GM18517 (cell line): ENCODE measurements around the gene FAM185A.
"Not testable (repeated sequence)": the region's sequence is repeated elsewhere in the genome, so short reads cannot be mapped to it uniquely, and the experiment has no call there.

ENCODE experiments used
- ATAC-seq: cut with Tn5 transposase; IDR thresholded peaks from one replicate; pipeline ENCODE4 v1.9.1; 2021; ENCODE audit warnings: mild to moderate bottlenecking, moderate library complexity; ENCODE audit not compliant: unreplicated experiment

FAM185A gene

GRCh38 chr7:102748605-102749444 is at the start of gene FAM185A:
Gene FAM185A (plus strand): TSS chr7:102748999. CDS start chr7:102749208, 209 bp downstream.
- ATAC-seq, result peak; percentile 98

GRCh38 chr7:102713011-102713690 is 35.6 kb upstream of the FAM185A start:
- peak; percentile 68 for ATAC-seq

- peak; percentile 86 for ATAC-seq
Observed at GRCh38 chr7:102713691-102714080, 35.1 kb upstream of the FAM185A start.

- not testable (repeated sequence) for ATAC-seq
Observed at GRCh38 chr7:102714774-102715522, 33.9 kb upstream of the FAM185A start.

- peak; percentile 58 for ATAC-seq
Observed at GRCh38 chr7:102715718-102716117, 33.1 kb upstream of the FAM185A start.

- ATAC-seq, result not testable (repeated sequence)
Observed at GRCh38 chr7:102718491-102718890, 30.3 kb upstream of the FAM185A start.

GRCh38 chr7:102726170-102726569 is 22.6 kb upstream of the FAM185A start:
- not testable (repeated sequence) for ATAC-seq

- not testable (repeated sequence) for ATAC-seq
Observed at GRCh38 chr7:102729670-102730069, 19.1 kb upstream of the FAM185A start.

- not testable (repeated sequence) for ATAC-seq
Observed at GRCh38 chr7:102730431-102730830, 18.4 kb upstream of the FAM185A start.

- not testable (repeated sequence) for ATAC-seq
Observed at GRCh38 chr7:102742002-102742771, 6.6 kb upstream of the FAM185A start.

- ATAC-seq, result not testable (repeated sequence)
Observed at GRCh38 chr7:102743861-102744260, 4.9 kb upstream of the FAM185A start.

- not testable (repeated sequence) for ATAC-seq
Observed at GRCh38 chr7:102745494-102746288, 3.1 kb upstream of the FAM185A start.

GRCh38 chr7:102749445-102749786 is 617 bp downstream of the FAM185A start:
- ATAC-seq, result not testable (repeated sequence)

- peak; percentile 54 for ATAC-seq
Observed at GRCh38 chr7:102758227-102758626, 9.4 kb downstream of the FAM185A start.

- ATAC-seq, result not testable (repeated sequence)
Observed at GRCh38 chr7:102759934-102760333, 11.1 kb downstream of the FAM185A start.

GRCh38 chr7:102761234-102761633 is 12.4 kb downstream of the FAM185A start:
- ATAC-seq, result not testable (repeated sequence)

- not testable (repeated sequence) for ATAC-seq
Observed at GRCh38 chr7:102763295-102763905, 14.6 kb downstream of the FAM185A start.

GRCh38 chr7:102769657-102770192 is 20.9 kb downstream of the FAM185A start:
- not testable (repeated sequence) for ATAC-seq

GRCh38 chr7:102770467-102770866 is 21.7 kb downstream of the FAM185A start:
- ATAC-seq, result not testable (repeated sequence)
